Type B pancreatic cell (in vitro differentiated cells): ENCODE results near the gene LIG1. TPM values are rescaled to one million over a fixed set of nuclear protein-coding genes. Genes with fewer than 3 reads are reported as not detected.

Experiments
- DNase-seq: peaks from one replicate; pipeline ENCODE4 v3.0.0; 2021; ENCODE audit warnings: mixed read lengths; ENCODE audit not compliant: unreplicated experiment; ENCODE audit errors: extremely low spot score
- H3K27ac Mint-ChIP-seq: 2 replicates; pipeline ENCODE4 v1.8.0; 2021; ENCODE audit warnings: mild to moderate bottlenecking, mixed read lengths
- H3K27me3 Mint-ChIP-seq: 2 replicates; pipeline ENCODE4 v1.8.0; 2021; ENCODE audit warnings: mixed read lengths
- H3K36me3 Mint-ChIP-seq: 2 replicates; pipeline ENCODE4 v1.8.0; 2021; ENCODE audit warnings: mixed read lengths
- H3K4me1 Mint-ChIP-seq: one replicate; pipeline ENCODE4 v1.8.0; 2021; ENCODE audit warnings: mixed read lengths; ENCODE audit not compliant: unreplicated experiment
- H3K4me3 Mint-ChIP-seq: 2 replicates; pipeline ENCODE4 v1.8.0; 2021; ENCODE audit warnings: mild to moderate bottlenecking, mixed read lengths
- H3K9me3 Mint-ChIP-seq: 2 replicates; pipeline ENCODE4 v1.8.0; 2021; ENCODE audit warnings: mixed read lengths
- CTCF ChIP-seq: fragments of 200-600 bp; sonication (generic); conservative IDR thresholded peaks from 2 replicates; pipeline ENCODE4 v1.5.0; 2021; ENCODE audit warnings: antibody characterized with exemption, mild to moderate bottlenecking
- total RNA-seq: library from RNA; stranded (reverse); gene quantifications from 2 replicates; pipeline ENCODE4 v1.2.1, GENCODE V29; 2021; ENCODE audit warnings: low replicate concordance

LIG1 gene
- total RNA-seq, 1 donor from 2014 or later = 84.9 TPM

- Mint-ChIP-seq H3K27ac (no peak overlapping the region), H3K4me1 (peaks cover 5% of the 10 kb centered on the region), H3K36me3 (peaks cover 3% of the 10 kb centered on the region), H3K9me3 (no peaks in the 10 kb centered on the region), H3K27me3 (no peaks in the 10 kb centered on the region), H3K4me3 (no peak overlapping the region)
- no peak for DNase-seq
- TF ChIP-seq CTCF = no peak
These were observed 22.5 kb downstream of the LIG1 start for GRCh38 chr19:48147597-48148175.

- TF ChIP-seq CTCF = no peak
- H3K36me3 Mint-ChIP-seq = peaks cover 10% of the 10 kb centered on the region
- peaks cover 5% of the 10 kb centered on the region for H3K4me1 Mint-ChIP-seq
- DNase-seq = no peak
- no peak overlapping the region for H3K4me3 Mint-ChIP-seq
- H3K27me3 Mint-ChIP-seq = no peaks in the 10 kb centered on the region
- H3K9me3 Mint-ChIP-seq = no peaks in the 10 kb centered on the region
- H3K27ac Mint-ChIP-seq = no peak overlapping the region
These were observed 31.1 kb downstream of the LIG1 start for GRCh38 chr19:48139053-48139452.

GRCh38 chr19:48137411-48137810, 32.7 kb downstream of the LIG1 start:
- Mint-ChIP-seq H3K36me3 (peaks cover 10% of the 10 kb centered on the region), H3K27ac (no peak overlapping the region)
- no peak for TF ChIP-seq CTCF

GRCh38 chr19:48136547-48136946, 33.6 kb downstream of the LIG1 start:
- Mint-ChIP-seq H3K4me1 (peaks cover 5% of the 10 kb centered on the region), H3K4me3 (no peak overlapping the region), H3K9me3 (no peaks in the 10 kb centered on the region), H3K36me3 (peaks cover 15% of the 10 kb centered on the region), H3K27me3 (no peaks in the 10 kb centered on the region), H3K27ac (no peak overlapping the region)
- no peak for TF ChIP-seq CTCF
- DNase-seq = no peak

More at GRCh38 chr19:48137411-48137810, 32.7 kb downstream of the LIG1 start:
- no peak for DNase-seq
- no peaks in the 10 kb centered on the region for H3K27me3 Mint-ChIP-seq
- H3K4me3 Mint-ChIP-seq = no peak overlapping the region
- no peaks in the 10 kb centered on the region for H3K9me3 Mint-ChIP-seq
- H3K4me1 Mint-ChIP-seq = peaks cover 5% of the 10 kb centered on the region

GRCh38 chr19:48135411-48135810, 34.7 kb downstream of the LIG1 start:
- Mint-ChIP-seq H3K36me3 (peaks cover 15% of the 10 kb centered on the region), H3K27ac (no peak overlapping the region)

More at GRCh38 chr19:48135411-48135810, 34.7 kb downstream of the LIG1 start:
- no peak for TF ChIP-seq CTCF
- no peak for DNase-seq
- Mint-ChIP-seq H3K4me1 (peaks cover under 1% of the 10 kb centered on the region), H3K9me3 (no peaks in the 10 kb centered on the region), H3K4me3 (no peak overlapping the region), H3K27me3 (no peaks in the 10 kb centered on the region)
